GM23338 (cell line): ENCODE data around the gene ACAD10.

ENCODE experiments used
- CREB1 ChIP-seq: fragments of 250-450 bp; sonication (Bioruptor Pico); IDR thresholded peaks from 2 replicates; pipeline ENCODE4 v1.5.0; 2020; ENCODE audit warnings: low read depth, mild to moderate bottlenecking, moderate library complexity
- CTCF ChIP-seq, 2 experiments: fragments of 200-600 bp in 1 of 2; sonication (generic) in 1 of 2; conservative IDR thresholded peaks; 2 replicates each; pipeline versions ENCODE4 v1.5.1 to v1.6.1; 2016 to 2017; ENCODE audit warnings: antibody characterized with exemption in 2 of 2, low read depth in 2 of 2, mild to moderate bottlenecking in 2 of 2, moderate library complexity in 1 of 2
- EZH2 ChIP-seq: fragments of 200-600 bp; sonication (generic); IDR thresholded peaks from one replicate; pipeline ENCODE4 v1.8.0; 2017; ENCODE audit warnings: antibody characterized with exemption, mild to moderate bottlenecking, low read depth; ENCODE audit not compliant: unreplicated experiment
- EZH2phosphoT487 ChIP-seq: fragments of 200-600 bp; sonication (generic); IDR thresholded peaks from one replicate; pipeline ENCODE4 v1.8.1; 2018; ENCODE audit warnings: antibody characterized with exemption; ENCODE audit not compliant: unreplicated experiment
- JUNB ChIP-seq: IDR thresholded peaks from one replicate; pipeline ENCODE4 v1.6.1; 2016; ENCODE audit warnings: antibody characterized with exemption; ENCODE audit not compliant: unreplicated experiment
- NANOG ChIP-seq: IDR thresholded peaks from 2 replicates; pipeline ENCODE4 v1.6.1; 2016; ENCODE audit warnings: antibody characterized with exemption, borderline replicate concordance
- POLR2AphosphoS5 ChIP-seq: IDR thresholded peaks from 2 replicates; pipeline ENCODE4 v1.6.1; 2016; ENCODE audit warnings: antibody characterized with exemption, low read depth
- REST ChIP-seq: IDR thresholded peaks from one replicate; pipeline ENCODE4 v1.6.1; 2018; ENCODE audit warnings: antibody characterized with exemption; ENCODE audit not compliant: unreplicated experiment
- STAT1 ChIP-seq: IDR thresholded peaks from one replicate; pipeline ENCODE4 v1.6.1; 2016; ENCODE audit warnings: antibody characterized with exemption; ENCODE audit not compliant: unreplicated experiment
- ZNF114 ChIP-seq: fragments of 250-450 bp; sonication (Bioruptor Pico); IDR thresholded peaks from 2 replicates; pipeline ENCODE4 v1.5.0; 2020; ENCODE audit warnings: mild to moderate bottlenecking, moderate library complexity
- ZNF462 ChIP-seq: fragments of 250-450 bp; sonication (Bioruptor Pico); IDR thresholded peaks from 2 replicates; pipeline ENCODE4 v1.5.0; 2020; ENCODE audit warnings: mild to moderate bottlenecking, moderate library complexity

GRCh38 chr12:111803038-111803626, 117.3 kb downstream of the ACAD10 start:
- TF ChIP-seq CTCF (conservative IDR thresholded peaks at IDR 0.05; ENCODE audit: low read depth in 2 of 2) (no peak), EZH2 (no peak), POLR2AphosphoS5 (no peak), EZH2phosphoT487 (no peak), REST (no peak), STAT1 (no peak), JUNB (no peak), ZNF462 (CRISPR knock-in tag) (no peak), ZNF114 (CRISPR knock-in tag) (no peak), NANOG (no peak), CREB1 (CRISPR knock-in tag) (no peak)
